ENCODE data around the gene LHFPL3.

Gene LHFPL3

GRCh38 chr7:104809906-104810305 is 481.5 kb downstream of the LHFPL3 start:
- DNase-seq: peak; percentile 37

- DNase-seq: no peak
These were observed 485.7 kb downstream of the LHFPL3 start for GRCh38 chr7:104814126-104814525.

GRCh38 chr7:104814671-104815400 is 486.4 kb downstream of the LHFPL3 start:
- DNase-seq: peak; percentile 31

- DNase-seq: peak; percentile 24
These were observed 488.1 kb downstream of the LHFPL3 start for GRCh38 chr7:104816537-104816936.

- DNase-seq: peak; percentile 29
These were observed 490.8 kb downstream of the LHFPL3 start for GRCh38 chr7:104818961-104819880.

GRCh38 chr7:104820836-104821535 is 492.6 kb downstream of the LHFPL3 start:
- DNase-seq: peak; percentile 35

- peak; percentile 16 for DNase-seq
These were observed 494.8 kb downstream of the LHFPL3 start for GRCh38 chr7:104823177-104823576.

GRCh38 chr7:104825099-104825498 is 496.7 kb downstream of the LHFPL3 start:
- DNase-seq: peak; percentile 8

GRCh38 chr7:104826135-104826534 is 497.7 kb downstream of the LHFPL3 start:
- DNase-seq: peak; percentile 43

- peak; percentile 12 for DNase-seq
These were observed 508.6 kb downstream of the LHFPL3 start for GRCh38 chr7:104836976-104837375.

- no peak for DNase-seq
These were observed 510.3 kb downstream of the LHFPL3 start for GRCh38 chr7:104838537-104839299.

- no peak for DNase-seq
These were observed 511.4 kb downstream of the LHFPL3 start for GRCh38 chr7:104839842-104840241.

GRCh38 chr7:104841798-104842197 is 513.4 kb downstream of the LHFPL3 start:
- peak; percentile 5 for DNase-seq

GRCh38 chr7:104843198-104843597 is 514.8 kb downstream of the LHFPL3 start:
- peak; percentile 41 for DNase-seq

- no peak for DNase-seq
These were observed 517.2 kb downstream of the LHFPL3 start for GRCh38 chr7:104845557-104845956.

GRCh38 chr7:104846731-104847130 is 518.3 kb downstream of the LHFPL3 start:
- no peak for DNase-seq

GRCh38 chr7:104848138-104848990 is 520.0 kb downstream of the LHFPL3 start:
- peak; percentile 86 for DNase-seq

- DNase-seq: peak; percentile 22
These were observed 522.0 kb downstream of the LHFPL3 start for GRCh38 chr7:104850374-104850773.

- DNase-seq: peak; percentile 7
These were observed 522.9 kb downstream of the LHFPL3 start for GRCh38 chr7:104851268-104851667.

GRCh38 chr7:104852386-104852785 is 524.0 kb downstream of the LHFPL3 start:
- peak; percentile 59 for DNase-seq

- DNase-seq: no peak
These were observed 527.5 kb downstream of the LHFPL3 start for GRCh38 chr7:104855861-104856260.

All from islet precursor cell (in vitro differentiated cells).